PC-3 (cell line): Measurements from ENCODE around the gene CDH13.

Experiments used
- CTCF ChIP-seq: fragments of 300-600 bp; sonication (generic); conservative IDR thresholded peaks from 2 replicates; pipeline ENCODE4 v1.5.1; 2017; ENCODE audit warnings: antibody characterized with exemption, low read depth, mild to moderate bottlenecking, low read length
- EZH2 ChIP-seq: fragments of 300-600 bp; sonication (generic); IDR thresholded peaks from one replicate; pipeline ENCODE4 v1.6.1; 2017; ENCODE audit warnings: antibody characterized with exemption, mild to moderate bottlenecking, low read length; ENCODE audit not compliant: unreplicated experiment

DNA sequence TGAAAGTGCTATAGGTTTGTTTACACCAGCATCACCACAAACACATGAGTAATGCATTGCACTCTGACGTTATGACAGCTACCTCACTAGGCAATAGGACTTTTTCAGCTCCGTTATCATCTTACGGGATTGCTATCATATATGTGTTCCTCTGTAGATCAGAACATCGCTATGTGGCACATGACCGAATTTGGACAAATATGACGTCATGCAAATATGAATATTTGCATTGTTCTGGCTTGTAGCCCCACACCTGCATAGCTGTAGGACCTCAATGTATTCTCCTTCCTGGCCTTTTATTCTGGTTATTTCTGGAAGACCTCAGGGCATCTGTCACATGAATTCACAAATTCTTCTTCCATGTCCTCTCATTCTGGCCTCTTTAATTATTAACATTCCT, 393.2 kb downstream of the CDH13 start:
- TF ChIP-seq CTCF, result no peak
- no peak for TF ChIP-seq EZH2
